ENCODE data around the gene PSMD14.

PSMD14 gene

GRCh38 chr2:161343235-161343634 lies 35.0 kb downstream of the PSMD14 start:
- DNase-seq (ENCODE audit: low read depth) = no peak
- no peak overlapping the region for H3K4me3 ChIP-seq (ENCODE audit: low read length)
- no peak for TF ChIP-seq CTCF (IDR thresholded peaks at IDR 0.05; ENCODE audit: insufficient read depth, low read depth, low read length, missing control alignments)

GRCh38 chr2:161344692-161345091 lies 36.5 kb downstream of the PSMD14 start:
- no peak for DNase-seq (ENCODE audit: low read depth)
- TF ChIP-seq CTCF (IDR thresholded peaks at IDR 0.05; ENCODE audit: insufficient read depth, low read depth, low read length, missing control alignments) = no peak
- H3K4me3 ChIP-seq (ENCODE audit: low read length) = no peak overlapping the region

- DNase-seq (ENCODE audit: low read depth) = no peak
- H3K4me3 ChIP-seq (ENCODE audit: low read length) = no peak overlapping the region
- no peak for TF ChIP-seq CTCF (IDR thresholded peaks at IDR 0.05; ENCODE audit: insufficient read depth, low read depth, low read length, missing control alignments)
Observed at GRCh38 chr2:161351678-161352077, 43.5 kb downstream of the PSMD14 start.

GRCh38 chr2:161352719-161353118 lies 44.5 kb downstream of the PSMD14 start:
- TF ChIP-seq CTCF (IDR thresholded peaks at IDR 0.05; ENCODE audit: insufficient read depth, low read depth, low read length, missing control alignments) = no peak
- no peak for DNase-seq (ENCODE audit: low read depth)
- no peak overlapping the region for H3K4me3 ChIP-seq (ENCODE audit: low read length)

- no peak for DNase-seq (ENCODE audit: low read depth)
- no peak overlapping the region for H3K4me3 ChIP-seq (ENCODE audit: low read length)
- no peak for TF ChIP-seq CTCF (IDR thresholded peaks at IDR 0.05; ENCODE audit: insufficient read depth, low read depth, low read length, missing control alignments)
Observed at GRCh38 chr2:161353543-161353942, 45.3 kb downstream of the PSMD14 start.

- no peak for TF ChIP-seq CTCF (IDR thresholded peaks at IDR 0.05; ENCODE audit: insufficient read depth, low read depth, low read length, missing control alignments)
- DNase-seq (ENCODE audit: low read depth) = no peak
- no peak overlapping the region for H3K4me3 ChIP-seq (ENCODE audit: low read length)
Observed at GRCh38 chr2:161354106-161354505, 45.9 kb downstream of the PSMD14 start.

- no peak for DNase-seq (ENCODE audit: low read depth)
- no peak overlapping the region for H3K4me3 ChIP-seq (ENCODE audit: low read length)
- TF ChIP-seq CTCF (IDR thresholded peaks at IDR 0.05; ENCODE audit: insufficient read depth, low read depth, low read length, missing control alignments) = no peak
Observed at GRCh38 chr2:161355106-161355505, 46.9 kb downstream of the PSMD14 start.

Data from epithelial cell of esophagus (primary cell).